ENCODE results near the gene TMEM201. TPM values are rescaled to one million over a fixed set of nuclear protein-coding genes. Genes with fewer than 3 reads are reported as not detected.

The TMEM201 gene
- total RNA-seq, 1 donor from 2014 or later, result 12.8 TPM

DNA sequence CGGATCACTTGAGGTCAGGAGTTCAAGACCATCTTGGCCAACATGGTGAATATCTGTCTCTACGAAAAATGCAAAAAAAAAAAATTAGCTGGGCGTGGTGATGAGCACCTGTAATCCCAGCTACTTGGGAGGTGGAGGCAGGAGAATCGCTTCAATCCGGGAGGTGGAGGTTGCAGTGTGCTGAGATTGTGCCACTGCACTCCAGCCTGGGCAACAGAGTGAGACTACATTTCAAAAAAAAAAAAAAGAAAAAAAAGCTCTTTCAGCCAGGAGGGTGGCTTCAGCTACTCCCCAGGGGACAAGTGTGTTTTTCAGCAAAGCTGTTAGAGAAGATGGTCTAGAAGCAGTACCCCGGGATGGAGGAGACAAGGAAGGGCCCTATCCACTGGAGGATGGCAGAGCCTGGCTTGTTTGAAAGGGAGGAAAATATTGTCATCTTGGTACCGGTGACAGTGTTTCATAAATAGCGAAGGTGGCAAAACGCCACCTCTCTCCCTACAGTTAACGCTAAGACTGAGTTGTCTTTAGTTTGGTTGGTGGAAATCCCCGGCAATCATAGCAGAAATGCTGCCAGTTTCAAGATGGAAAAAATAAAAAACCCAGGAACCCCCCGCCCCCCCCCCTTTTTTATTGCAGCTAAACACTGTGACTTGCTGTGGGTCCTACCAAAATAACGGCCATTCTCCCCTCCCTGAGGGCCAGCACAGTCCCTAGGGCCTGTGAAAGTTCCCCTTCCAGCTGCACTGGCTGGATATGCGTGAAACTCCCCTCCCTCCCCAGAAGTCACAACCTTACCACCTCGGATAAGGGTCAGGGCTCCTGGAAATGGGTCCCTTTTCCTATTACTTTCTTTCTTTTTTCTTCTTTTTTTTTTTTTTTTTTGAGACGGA is 66.4 kb downstream of the TMEM201 start:
- no peaks in the 10 kb centered on the region for H3K36me3 ChIP-seq
- TF ChIP-seq, protein P1, sequence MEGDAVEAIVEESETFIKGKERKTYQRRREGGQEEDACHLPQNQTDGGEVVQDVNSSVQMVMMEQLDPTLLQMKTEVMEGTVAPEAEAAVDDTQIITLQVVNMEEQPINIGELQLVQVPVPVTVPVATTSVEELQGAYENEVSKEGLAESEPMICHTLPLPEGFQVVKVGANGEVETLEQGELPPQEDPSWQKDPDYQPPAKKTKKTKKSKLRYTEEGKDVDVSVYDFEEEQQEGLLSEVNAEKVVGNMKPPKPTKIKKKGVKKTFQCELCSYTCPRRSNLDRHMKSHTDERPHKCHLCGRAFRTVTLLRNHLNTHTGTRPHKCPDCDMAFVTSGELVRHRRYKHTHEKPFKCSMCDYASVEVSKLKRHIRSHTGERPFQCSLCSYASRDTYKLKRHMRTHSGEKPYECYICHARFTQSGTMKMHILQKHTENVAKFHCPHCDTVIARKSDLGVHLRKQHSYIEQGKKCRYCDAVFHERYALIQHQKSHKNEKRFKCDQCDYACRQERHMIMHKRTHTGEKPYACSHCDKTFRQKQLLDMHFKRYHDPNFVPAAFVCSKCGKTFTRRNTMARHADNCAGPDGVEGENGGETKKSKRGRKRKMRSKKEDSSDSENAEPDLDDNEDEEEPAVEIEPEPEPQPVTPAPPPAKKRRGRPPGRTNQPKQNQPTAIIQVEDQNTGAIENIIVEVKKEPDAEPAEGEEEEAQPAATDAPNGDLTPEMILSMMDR (IDR thresholded peaks at IDR 0.05), result no peak
- no peak overlapping the region for H3K27ac ChIP-seq
- H3K4me1 ChIP-seq, result peaks cover 7 to 12% of the 10 kb centered on the region in 2 donors
- intact Hi-C loops (cut with DNase I), result no loop called here
- H3K9me3 ChIP-seq, result no peaks in the 10 kb centered on the region
- H3K4me3 ChIP-seq, result no peak overlapping the region
- no peak for DNase-seq (ENCODE audit: low spot score in 2 of 2)
- H3K27me3 ChIP-seq, result no peaks in the 10 kb centered on the region

DNA sequence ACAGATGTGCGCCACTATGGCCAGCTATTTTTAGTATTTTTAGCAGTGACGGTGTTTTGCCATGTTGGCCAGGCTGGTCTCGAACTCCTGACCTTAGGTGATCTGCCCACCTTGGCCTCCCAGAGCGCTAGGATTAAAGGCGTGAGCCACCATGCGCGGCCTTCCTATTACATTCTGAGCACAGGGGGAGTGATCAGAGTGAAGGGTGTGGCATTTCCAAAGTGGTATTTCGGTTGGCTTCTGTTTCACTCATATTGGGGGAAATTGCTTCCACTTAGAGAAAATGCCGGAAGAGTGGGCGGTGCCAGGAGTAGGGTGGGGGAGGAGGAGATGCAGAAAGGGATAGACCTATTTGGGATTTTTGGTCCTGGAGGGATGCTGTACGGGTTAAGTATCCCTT is 67.1 kb downstream of the TMEM201 start:
- no peak overlapping the region for H3K4me3 ChIP-seq
- peaks cover 7 to 12% of the 10 kb centered on the region in 2 donors for H3K4me1 ChIP-seq
- intact Hi-C loops (cut with DNase I), result no loop called here
- no peaks in the 10 kb centered on the region for H3K27me3 ChIP-seq
- H3K36me3 ChIP-seq, result no peaks in the 10 kb centered on the region
- no peak for DNase-seq (ENCODE audit: low spot score in 2 of 2)
- TF ChIP-seq, protein P1 (IDR thresholded peaks at IDR 0.05), result no peak
- H3K9me3 ChIP-seq, result no peaks in the 10 kb centered on the region
- no peak overlapping the region for H3K27ac ChIP-seq

DNA sequence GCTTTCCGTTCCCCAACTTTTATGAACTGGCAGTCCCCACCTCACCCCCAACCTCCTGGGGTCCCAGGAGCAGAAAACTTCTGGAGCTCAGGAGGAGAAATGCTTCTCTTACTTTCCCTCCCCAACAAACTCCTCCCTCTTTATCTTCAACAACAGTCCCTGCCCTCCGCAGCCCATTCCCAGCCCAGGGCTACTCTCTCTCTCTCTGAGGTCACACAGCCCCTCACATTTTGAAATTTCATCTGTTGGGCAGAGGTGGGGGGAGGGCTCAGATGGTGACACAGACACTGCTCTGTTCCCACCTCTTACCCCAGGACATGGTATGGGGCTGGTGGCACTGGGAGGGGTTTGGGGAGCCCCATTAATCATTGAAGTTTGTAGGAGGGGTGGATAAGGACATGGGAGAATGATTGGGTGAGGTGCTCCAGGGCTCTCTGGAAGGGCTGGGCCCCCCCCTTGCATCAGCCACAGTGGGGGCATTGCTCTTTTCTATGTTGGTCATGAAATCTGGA is 68.9 kb downstream of the TMEM201 start:
- intact Hi-C loops (cut with DNase I), result no loop called here
- TF ChIP-seq, protein P1 (IDR thresholded peaks at IDR 0.05), result no peak
- H3K27ac ChIP-seq, result no peak overlapping the region
- no peak for DNase-seq (ENCODE audit: low spot score in 2 of 2)
- H3K9me3 ChIP-seq, result no peaks in the 10 kb centered on the region
- H3K4me3 ChIP-seq, result no peak overlapping the region
- H3K27me3 ChIP-seq, result no peaks in the 10 kb centered on the region
- H3K36me3 ChIP-seq, result no peaks in the 10 kb centered on the region
- H3K4me1 ChIP-seq, result no peaks in the 10 kb centered on the region

DNA sequence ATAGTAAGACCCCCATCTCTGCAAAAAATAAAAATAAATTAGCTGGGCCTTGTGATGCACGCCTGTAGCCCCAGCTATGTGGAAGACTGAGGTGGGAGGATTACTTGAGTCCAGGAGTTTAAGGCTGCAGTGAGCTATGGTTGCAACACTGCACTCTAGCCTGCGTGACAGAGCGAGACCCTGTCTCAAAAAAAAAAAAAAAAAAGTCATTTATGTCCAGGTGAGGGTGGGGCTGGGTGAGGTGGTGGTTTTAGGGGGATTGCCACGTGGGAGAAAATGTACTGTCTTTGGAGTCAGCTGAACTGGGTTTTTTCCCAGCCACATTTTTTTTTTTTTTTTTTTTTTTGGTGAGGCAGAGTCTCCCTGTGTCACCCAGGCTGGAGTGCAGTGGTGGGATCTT is 69.5 kb downstream of the TMEM201 start:
- TF ChIP-seq, protein P1 (IDR thresholded peaks at IDR 0.05), result no peak
- no peak for DNase-seq (ENCODE audit: low spot score in 2 of 2)
- H3K36me3 ChIP-seq, result no peaks in the 10 kb centered on the region
- H3K27me3 ChIP-seq, result no peaks in the 10 kb centered on the region
- intact Hi-C loops (cut with DNase I), result no loop called here
- no peak overlapping the region for H3K27ac ChIP-seq
- H3K4me1 ChIP-seq, result no peaks in the 10 kb centered on the region
- no peaks in the 10 kb centered on the region for H3K9me3 ChIP-seq
- H3K4me3 ChIP-seq, result no peak overlapping the region

DNA sequence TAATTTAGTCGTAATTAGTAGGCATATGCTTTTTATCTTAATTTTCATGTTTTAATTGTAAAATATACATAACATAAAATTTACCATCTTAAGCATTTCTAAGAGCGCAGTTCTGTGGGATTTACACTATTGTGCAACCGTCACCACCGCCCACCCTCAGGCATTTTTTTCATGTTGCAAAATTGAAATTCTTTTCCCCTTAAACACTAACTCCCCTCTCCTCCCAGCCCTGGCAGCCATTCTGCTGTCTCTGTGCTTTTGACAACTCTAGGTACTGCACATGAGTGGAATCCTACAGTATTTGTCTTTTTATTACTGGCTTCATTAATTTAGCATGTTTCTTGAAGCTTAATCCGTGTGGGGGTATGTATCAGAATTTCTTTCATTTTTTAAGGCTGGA is 70.6 kb downstream of the TMEM201 start:
- intact Hi-C loops (cut with DNase I), result no loop called here
- DNase-seq (ENCODE audit: low spot score in 2 of 2), result no peak
- Histone ChIP-seq H3K4me1 (no peaks in the 10 kb centered on the region), H3K27ac (no peak overlapping the region), H3K36me3 (no peaks in the 10 kb centered on the region), H3K4me3 (no peak overlapping the region), H3K27me3 (no peaks in the 10 kb centered on the region), H3K9me3 (no peaks in the 10 kb centered on the region)
- TF ChIP-seq, protein P1 (IDR thresholded peaks at IDR 0.05), result no peak
